CD14-positive monocyte (primary cell): Measurements from ENCODE around the gene TPP2. TPM values are rescaled to one million over a fixed set of nuclear protein-coding genes. Genes with fewer than 3 reads are reported as not detected.

Experiments
- DNase-seq, 3 donors: peaks; one replicate each; pipeline ENCODE4 v3.0.0-alpha.2; 2011 to 2022
- H2AFZ ChIP-seq: 2 replicates; pipeline ENCODE4 v1.6.0; 2012; ENCODE audit warnings: mild to moderate bottlenecking, low read depth, low read length, inconsistent platforms; ENCODE audit not compliant: insufficient read depth, poor library complexity, severe bottlenecking
- H3K27ac ChIP-seq, 2 donors: 1 replicate in 1 of 2; 2 replicates in 1 of 2; pipeline ENCODE4 v1.5.1; 2012 to 2013; ENCODE audit warnings: low read length in 2 of 2, control low read depth in 1 of 2, inconsistent platforms in 1 of 2, low read depth in 1 of 2, mild to moderate bottlenecking in 1 of 2
- H3K27me3 ChIP-seq, 2 donors: one replicate each; pipeline versions ENCODE4 v1.6.0 to v1.6.1; 2011 to 2013; ENCODE audit warnings: low read length in 2 of 2; ENCODE audit not compliant: control insufficient read depth in 2 of 2, insufficient read depth in 2 of 2
- H3K36me3 ChIP-seq, 2 donors: replicated peaks in 1 of 2; 1 replicate in 1 of 2; 2 replicates in 1 of 2; pipeline versions ENCODE4 v1.5.1 to v1.6.1; 2012 to 2013; ENCODE audit warnings: low read length in 2 of 2, control low read depth in 1 of 2, inconsistent platforms in 1 of 2, mild to moderate bottlenecking in 1 of 2; ENCODE audit not compliant: insufficient read depth in 2 of 2, control insufficient read depth in 1 of 2
- H3K4me1 ChIP-seq, 2 donors: 1 replicate in 1 of 2; 2 replicates in 1 of 2; pipeline versions ENCODE4 v1.5.1 to v1.6.1; 2012 to 2013; ENCODE audit warnings: low read length in 2 of 2, control low read depth in 1 of 2, inconsistent platforms in 1 of 2, mild to moderate bottlenecking in 1 of 2, moderate library complexity in 1 of 2; ENCODE audit not compliant: insufficient read depth in 2 of 2, control insufficient read depth in 1 of 2
- H3K4me2 ChIP-seq: replicated peaks from 2 replicates; pipeline ENCODE3; 2012; ENCODE audit warnings: low read length, moderate library complexity, mild to moderate bottlenecking; ENCODE audit not compliant: poor library complexity, severe bottlenecking; ENCODE audit errors: extremely low read depth
- H3K4me3 ChIP-seq, 3 experiments: fragments of 200-600 bp in 1 of 3; sonication (generic) in 1 of 3; replicated peaks in 1 of 3; 1 replicate in 2 of 3; 2 replicates in 1 of 3; pipeline ENCODE4 v1.5.1; 2011 to 2013; ENCODE audit warnings: low read length in 3 of 3, mild to moderate bottlenecking in 3 of 3, control low read depth in 2 of 3, low read depth in 2 of 3, inconsistent platforms in 1 of 3, moderate library complexity in 1 of 3
- H3K79me2 ChIP-seq: 2 replicates; pipeline ENCODE4 v1.6.0; 2012; ENCODE audit warnings: mild to moderate bottlenecking, control low read depth, inconsistent platforms, low read length, moderate library complexity; ENCODE audit not compliant: insufficient read depth
- H3K9ac ChIP-seq: 2 replicates; pipeline ENCODE4 v1.6.0; 2017; ENCODE audit warnings: low read length, mild to moderate bottlenecking; ENCODE audit not compliant: insufficient read depth, poor library complexity, severe bottlenecking
- H3K9me3 ChIP-seq, 2 donors: replicated peaks in 1 of 2; 1 replicate in 1 of 2; 2 replicates in 1 of 2; pipeline versions ENCODE4 v1.5.1 to v1.6.1; 2012 to 2013; ENCODE audit warnings: low read length in 2 of 2, control low read depth in 1 of 2; ENCODE audit not compliant: control insufficient read depth in 1 of 2, insufficient read depth in 1 of 2
- H4K20me1 ChIP-seq: 2 replicates; pipeline ENCODE4 v1.6.0; 2012; ENCODE audit warnings: mild to moderate bottlenecking, low read length, control low read depth, moderate library complexity; ENCODE audit not compliant: insufficient read depth
- H3K27ac Mint-ChIP-seq, 7 donors: one replicate each; pipeline ENCODE4 v1.8.0; 2020; ENCODE audit warnings: mild to moderate bottlenecking in 7 of 7, mixed read lengths in 7 of 7, moderate library complexity in 6 of 7, inconsistent platforms in 2 of 7
- H3K27me3 Mint-ChIP-seq, 3 donors: one replicate each; pipeline ENCODE4 v1.8.0; 2021 to 2022; ENCODE audit warnings: low read depth in 3 of 3, mild to moderate bottlenecking in 3 of 3, mixed read lengths in 3 of 3, moderate library complexity in 3 of 3, inconsistent platforms in 1 of 3
- H3K36me3 Mint-ChIP-seq, 2 donors: one replicate each; pipeline ENCODE4 v1.8.0; 2020; ENCODE audit warnings: mixed read lengths in 2 of 2, inconsistent platforms in 1 of 2, mild to moderate bottlenecking in 1 of 2
- H3K4me1 Mint-ChIP-seq: one replicate; pipeline ENCODE4 v1.8.0; 2020; ENCODE audit warnings: mild to moderate bottlenecking, mixed read lengths
- H3K4me3 Mint-ChIP-seq, 2 donors: one replicate each; pipeline ENCODE4 v1.8.0; 2020; ENCODE audit warnings: mild to moderate bottlenecking in 2 of 2, mixed read lengths in 2 of 2, moderate library complexity in 1 of 2
- H3K9me3 Mint-ChIP-seq, 7 donors: one replicate each; pipeline ENCODE4 v1.8.0; 2020 to 2022; ENCODE audit warnings: mixed read lengths in 7 of 7, mild to moderate bottlenecking in 6 of 7, moderate library complexity in 6 of 7, inconsistent platforms in 2 of 7
- CTCF ChIP-seq: fragments of 200-600 bp; IDR thresholded peaks from one replicate; pipeline ENCODE4 v1.8.0; 2022; ENCODE audit warnings: antibody characterized with exemption, mild to moderate bottlenecking
- WGBS: methylation state at CpG from one replicate; pipeline ENCODE4 v1.1.5; 2013; ENCODE audit warnings: missing lambda C conversion rate; ENCODE audit not compliant: insufficient coverage; 5-methylcytosine and 5-hydroxymethylcytosine counted together
- intact Hi-C, 2 donors: fragments of 100-400 bp; cut with micrococcal nuclease; formaldehyde crosslinking; loops; one replicate each; pipeline versions ENCODE4 v1.15.0 to v1.15.1; 2023
- polyA plus RNA-seq, 3 donors: library from polyadenylated mRNA; depleted of rRNA in 1 of 3; unstranded in 2 of 3; stranded (reverse) in 1 of 3; fragments of 300-500 nt in 2 of 3; fragments of >200 nt in 1 of 3; fragmentation: Illumina TruSeq in 2 of 3; gene quantifications; 1 replicate in 2 of 3; 2 replicates in 1 of 3; pipeline ENCODE4 v1.2.3, GENCODE V29; 2012 to 2021

TPP2 gene
- polyA plus RNA-seq, 3 donors, result 18.0 to 39.7 (median 26.0) TPM

GRCh38 chr13:102667023-102667422 is 70.2 kb downstream of the TPP2 start:
- H3K36me3 ChIP-seq, result peaks cover 72 to 98% of the 10 kb centered on the region in 2 donors
- H3K27me3 Mint-ChIP-seq, result no peaks in the 10 kb centered on the region

GRCh38 chr13:102667911-102668310 is 71.1 kb downstream of the TPP2 start:
- peaks cover 85 to 89% of the 10 kb centered on the region in 2 donors for H3K36me3 Mint-ChIP-seq
- H3K36me3 ChIP-seq, result peaks cover 78 to 99% of the 10 kb centered on the region in 2 donors

More at GRCh38 chr13:102667023-102667422, 70.2 kb downstream of the TPP2 start:
- peaks cover 78 to 85% of the 10 kb centered on the region in 2 donors for H3K36me3 Mint-ChIP-seq
- H3K4me1 ChIP-seq, result no peaks in the 10 kb centered on the region
- H3K27ac Mint-ChIP-seq, result no peak overlapping the region
- no peaks in the 10 kb centered on the region for H3K27me3 ChIP-seq
- no peak for TF ChIP-seq CTCF
- H3K9me3 Mint-ChIP-seq, result peaks cover 1 to 13% (median 6%) of the 10 kb centered on the region in 7 donors
- H3K9me3 ChIP-seq, result peaks cover 5 to 6% of the 10 kb centered on the region in 2 donors
- intact Hi-C loops, result no loop called here
- no peaks in the 10 kb centered on the region for H4K20me1 ChIP-seq
- no peak for DNase-seq
- H3K4me2 ChIP-seq, result no peak overlapping the region
- no peaks in the 10 kb centered on the region for H3K4me1 Mint-ChIP-seq
- no peak overlapping the region for H3K27ac ChIP-seq
- no peak overlapping the region for H3K9ac ChIP-seq
- H2AFZ ChIP-seq, result no peak overlapping the region
- no peak overlapping the region for H3K4me3 ChIP-seq
- H3K79me2 ChIP-seq, result no peaks in the 10 kb centered on the region
- H3K4me3 Mint-ChIP-seq, result no peak overlapping the region

More at GRCh38 chr13:102667911-102668310, 71.1 kb downstream of the TPP2 start:
- no peak overlapping the region for H3K27ac ChIP-seq
- intact Hi-C loops, result no loop called here
- Mint-ChIP-seq H3K27me3 (no peaks in the 10 kb centered on the region), H3K9me3 (peaks cover 1 to 13% (median 6%) of the 10 kb centered on the region in 7 donors), H3K27ac (peak overlapping the region in 1 of 7 donors; percentile 1), H3K4me3 (no peak overlapping the region), H3K4me1 (no peaks in the 10 kb centered on the region)
- H3K79me2 ChIP-seq, result no peaks in the 10 kb centered on the region
- TF ChIP-seq CTCF, result no peak
- DNase-seq, result no peak
- 100% methylated on average over 3 of the region's 4 CpGs for WGBS
- H3K4me1 ChIP-seq, result no peaks in the 10 kb centered on the region
- no peak overlapping the region for H3K9ac ChIP-seq
- no peak overlapping the region for H3K4me2 ChIP-seq
- peaks cover 5 to 6% of the 10 kb centered on the region in 2 donors for H3K9me3 ChIP-seq
- H3K27me3 ChIP-seq, result no peaks in the 10 kb centered on the region
- no peaks in the 10 kb centered on the region for H4K20me1 ChIP-seq
- H3K4me3 ChIP-seq, result no peak overlapping the region
- no peak overlapping the region for H2AFZ ChIP-seq
